GM04503 (cell line): ENCODE data around the gene AP3S2.
"Not testable (repeated sequence)": the region's sequence is repeated elsewhere in the genome, so short reads cannot be mapped to it uniquely, and the experiment has no call there.

Source experiments
- DNase-seq: peaks from one replicate; pipeline ENCODE4 v3.0.0-alpha.2; 2012; ENCODE audit warnings: low read depth

Gene AP3S2

DNA sequence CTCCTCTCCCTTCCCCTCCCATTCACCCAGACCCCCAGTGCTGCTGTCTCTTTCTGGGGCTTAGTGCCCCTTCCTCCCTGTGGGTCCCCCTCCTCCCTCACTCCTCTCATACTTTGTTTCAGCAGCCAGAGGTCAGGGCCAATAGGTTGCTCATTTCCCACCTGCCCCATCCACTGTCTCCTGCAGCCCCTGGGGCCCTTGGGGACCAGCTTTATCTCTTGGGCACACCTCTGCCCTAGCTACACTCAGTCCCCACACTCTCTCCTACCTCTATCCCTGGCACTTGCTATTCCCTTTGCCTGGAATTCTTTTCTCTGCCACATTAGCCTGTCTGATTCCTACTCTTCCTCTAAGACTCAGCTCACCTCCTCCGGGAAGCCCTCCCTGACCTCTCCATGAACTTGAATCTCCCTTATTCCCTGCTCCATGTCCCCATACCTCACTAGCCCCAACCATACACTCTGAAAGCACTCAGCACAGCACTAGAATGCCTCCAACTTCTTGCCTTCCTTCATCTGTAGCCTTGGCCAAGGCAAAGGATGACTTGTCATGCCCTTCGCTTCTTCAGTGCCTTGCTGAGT lies 93.8 kb downstream of the AP3S2 start:
- DNase-seq = no peak

DNA sequence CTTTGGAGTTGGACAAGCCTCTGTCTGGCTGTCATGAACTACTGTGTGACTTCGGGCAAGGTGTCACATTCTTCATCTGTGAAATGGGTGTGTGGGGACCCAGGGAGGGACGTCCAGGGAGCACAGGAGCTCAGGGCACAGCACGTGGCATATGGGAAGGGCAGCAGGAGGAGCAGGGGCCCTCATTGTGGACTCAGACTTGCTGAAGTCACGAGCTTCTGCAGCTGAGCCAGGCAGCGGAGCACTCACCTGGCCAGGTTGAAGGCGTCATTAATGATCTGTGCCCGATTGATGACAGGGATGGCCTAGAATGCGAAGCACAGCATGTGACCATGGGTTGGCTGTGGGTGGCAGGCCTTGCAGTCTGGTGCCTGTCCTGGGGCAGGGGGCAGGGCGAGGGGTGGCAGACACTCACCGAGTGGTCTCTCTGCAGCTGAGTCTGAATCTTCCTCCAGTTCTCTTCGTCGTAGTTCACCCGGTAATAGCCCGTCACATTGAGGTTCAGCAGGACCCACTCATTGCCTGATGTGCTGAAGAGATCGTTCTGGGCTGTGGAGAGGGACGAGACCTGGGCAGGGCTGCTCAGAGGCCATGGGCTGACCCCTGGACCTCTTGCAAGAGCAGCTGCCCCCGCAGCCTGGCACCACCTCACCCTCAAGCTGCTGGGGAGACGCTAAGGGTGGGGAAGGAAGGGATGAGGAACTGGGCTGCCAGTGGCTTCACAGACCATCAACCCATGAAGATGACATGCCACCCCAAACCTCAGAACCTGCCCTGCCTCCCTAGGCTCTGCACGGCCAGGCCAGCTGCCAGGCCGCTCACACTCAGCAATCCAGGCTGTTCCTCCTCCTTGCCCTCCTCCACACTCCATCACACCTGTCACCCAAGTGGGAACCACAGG lies 94.5 kb downstream of the AP3S2 start:
- DNase-seq = no peak

DNA sequence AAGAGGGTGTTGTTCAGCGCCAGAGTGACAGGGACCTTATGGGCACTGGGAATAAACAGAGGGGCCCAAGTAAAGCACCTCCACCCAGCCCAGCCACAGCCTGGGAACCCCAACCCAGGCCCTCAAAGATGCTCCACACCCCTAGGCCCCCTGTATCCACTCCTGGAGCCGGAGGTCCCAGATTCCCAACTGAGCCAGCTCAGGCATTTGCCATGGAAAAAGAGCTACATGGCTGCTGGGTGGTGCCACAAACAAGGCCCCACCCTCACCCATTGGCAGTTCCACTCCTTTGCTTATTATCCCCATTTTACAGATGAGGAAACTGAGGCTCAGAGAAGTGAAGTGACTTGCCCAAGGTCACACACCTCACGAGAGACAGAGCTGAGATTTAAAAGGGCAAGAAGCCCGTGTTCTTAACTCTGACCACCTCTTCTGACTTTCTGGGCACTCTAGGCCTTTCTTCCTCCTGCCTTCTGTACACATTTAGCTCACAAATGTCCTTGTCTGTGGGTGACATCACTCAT lies 96.1 kb downstream of the AP3S2 start:
- DNase-seq = no peak

- DNase-seq = no peak
Observed at GRCh38 chr15:89795996-89796395, 97.8 kb downstream of the AP3S2 start.

GRCh38 chr15:89794627-89795241 lies 99.1 kb downstream of the AP3S2 start:
- DNase-seq = no peak

DNA sequence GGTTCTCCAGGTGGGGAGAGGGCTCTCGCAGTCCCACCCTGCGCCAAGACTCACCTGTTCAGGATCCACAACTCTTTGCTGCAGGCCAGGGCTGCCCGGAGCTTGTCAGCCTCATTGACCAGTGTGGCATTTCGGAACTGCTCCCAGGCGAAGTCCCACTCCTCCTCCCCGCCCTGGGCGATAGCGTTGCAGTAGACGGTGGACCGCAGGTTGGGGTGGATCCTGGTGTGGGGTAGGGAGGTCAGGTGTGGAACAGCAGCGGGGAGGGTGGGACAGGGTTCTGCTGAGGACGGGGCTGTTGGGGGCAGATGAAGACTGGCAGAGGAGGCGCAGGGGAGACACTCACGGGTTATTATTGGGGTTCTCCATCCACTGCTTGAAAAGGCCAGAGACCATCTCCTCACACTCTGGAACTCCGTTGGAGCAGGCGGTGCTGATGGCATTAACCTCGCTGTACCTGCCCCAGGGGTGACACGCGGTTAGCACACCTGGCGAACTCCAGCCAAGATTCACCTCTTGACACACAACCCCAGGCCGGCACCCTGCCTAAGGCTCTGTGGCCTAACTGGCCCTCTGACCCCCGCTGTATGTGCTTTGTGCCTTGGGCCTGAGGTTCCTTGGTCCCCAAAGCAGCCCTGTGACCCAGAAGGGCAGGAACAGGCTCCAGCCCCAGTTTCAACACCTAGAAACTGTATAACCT lies 101.5 kb downstream of the AP3S2 start:
- DNase-seq = no peak

DNA sequence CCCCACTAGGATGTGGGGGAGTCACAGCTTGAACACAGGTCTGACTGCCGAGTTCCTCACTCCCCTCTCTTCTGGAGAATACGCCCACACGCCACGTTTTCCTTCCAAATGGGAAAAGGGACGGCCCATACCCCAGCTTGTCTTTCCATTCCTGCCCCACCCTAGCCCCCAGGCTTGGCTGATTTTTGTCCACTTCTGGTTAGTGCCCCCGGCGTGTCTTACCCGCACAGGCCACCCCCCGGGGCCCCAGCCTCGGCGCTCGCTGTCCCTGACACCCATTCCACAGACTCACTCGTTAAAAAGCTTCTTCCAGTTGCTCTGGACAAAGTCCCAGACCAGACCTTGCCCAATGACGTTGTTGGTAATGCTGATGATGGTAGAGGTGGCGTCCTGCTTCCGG lies 103.1 kb downstream of the AP3S2 start:
- no peak for DNase-seq

- DNase-seq = no peak
Observed at GRCh38 chr15:89790206-89790605, 103.6 kb downstream of the AP3S2 start.

- DNase-seq = not testable (repeated sequence)
Observed at GRCh38 chr15:89788585-89788984, 105.2 kb downstream of the AP3S2 start.

- DNase-seq = no peak
Observed at GRCh38 chr15:89787944-89788343, 105.8 kb downstream of the AP3S2 start.

GRCh38 chr15:89785774-89786140 lies 108.0 kb downstream of the AP3S2 start:
- DNase-seq = no peak

DNA sequence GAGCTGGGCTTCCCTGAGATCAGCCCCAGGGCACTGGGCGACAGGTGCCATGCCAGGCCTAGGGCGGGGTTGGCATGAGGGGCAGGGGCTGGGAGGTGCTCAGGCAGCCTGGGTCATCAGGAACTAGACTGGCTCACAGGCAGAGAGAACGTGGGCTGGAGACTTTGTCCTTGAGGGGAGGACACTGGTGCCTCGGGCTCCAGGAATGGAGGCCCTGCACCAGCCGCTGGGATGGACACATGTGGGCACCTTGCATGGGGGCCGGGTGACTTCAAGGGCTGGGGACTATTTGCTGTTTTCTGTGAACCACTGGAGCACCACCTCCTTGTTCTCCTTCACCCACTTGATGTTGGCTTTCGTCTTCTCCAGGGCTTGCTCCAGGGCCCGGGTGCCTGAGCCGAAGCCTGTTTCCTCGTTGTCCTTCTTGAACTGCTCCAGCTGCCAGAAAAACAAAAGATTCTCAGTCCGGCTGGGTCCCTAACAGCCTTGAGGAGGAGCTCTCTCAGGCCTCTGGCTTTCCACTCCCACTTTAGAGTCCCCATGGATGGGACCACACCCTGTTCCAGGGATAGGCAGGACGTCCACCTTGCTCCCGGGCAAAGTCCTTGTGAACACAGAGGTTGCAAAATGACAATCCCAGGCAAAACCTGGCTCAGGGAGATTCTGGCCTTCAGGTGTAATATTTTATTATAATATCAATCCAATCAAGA lies 108.6 kb downstream of the AP3S2 start:
- DNase-seq = no peak

DNA sequence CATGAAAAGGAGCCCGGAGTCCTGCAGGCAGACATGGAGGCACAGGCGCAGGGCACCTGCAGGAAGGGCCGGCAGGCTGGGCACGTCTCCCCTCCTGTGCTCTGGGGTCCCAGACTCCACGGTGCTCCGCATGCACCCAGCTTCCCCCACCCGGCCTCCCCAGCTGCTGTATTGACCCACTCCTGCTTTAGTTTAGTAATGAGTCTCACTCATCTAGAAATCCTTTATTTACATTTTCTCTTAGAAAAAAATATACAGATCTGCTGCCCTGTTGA lies 109.2 kb downstream of the AP3S2 start:
- DNase-seq = no peak

GRCh38 chr15:89783861-89784685 lies 109.7 kb downstream of the AP3S2 start:
- DNase-seq = no peak

DNA sequence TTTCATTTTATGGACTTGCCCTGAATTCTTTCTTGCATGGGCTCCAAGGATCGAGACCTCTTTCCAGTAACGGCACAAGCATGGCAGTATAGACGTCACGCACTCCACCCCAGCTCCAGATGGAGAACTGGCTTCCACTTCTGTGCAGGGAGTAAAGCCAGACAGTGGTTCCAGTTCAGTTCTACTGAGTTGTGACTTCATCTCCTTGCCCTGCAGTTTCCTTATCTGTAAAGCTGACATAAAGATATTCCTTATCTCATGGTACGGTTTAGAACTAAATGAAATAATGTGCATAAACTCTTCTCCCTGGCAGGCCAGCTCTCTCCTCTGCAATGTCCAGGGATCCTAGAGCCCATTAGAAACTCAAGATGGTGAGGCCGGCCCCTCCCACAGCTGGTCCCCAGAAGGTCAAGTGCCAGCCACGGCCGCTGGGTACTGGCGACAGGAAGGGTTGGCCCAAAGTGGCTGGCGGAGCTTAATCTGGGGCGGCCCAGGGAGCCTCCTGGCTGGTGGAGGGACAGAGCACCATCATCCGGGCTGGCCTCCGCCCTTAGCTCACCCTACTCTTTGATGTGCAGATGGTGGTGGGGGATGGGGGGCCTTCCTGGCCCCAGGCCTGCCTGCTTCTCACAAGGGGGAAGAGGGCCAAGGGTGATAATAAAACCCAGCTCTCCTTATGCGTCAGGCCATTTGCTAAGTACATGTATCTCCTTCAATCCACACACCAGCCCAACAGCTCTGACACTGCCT lies 110.5 kb downstream of the AP3S2 start:
- DNase-seq = peak; percentile 42

DNA sequence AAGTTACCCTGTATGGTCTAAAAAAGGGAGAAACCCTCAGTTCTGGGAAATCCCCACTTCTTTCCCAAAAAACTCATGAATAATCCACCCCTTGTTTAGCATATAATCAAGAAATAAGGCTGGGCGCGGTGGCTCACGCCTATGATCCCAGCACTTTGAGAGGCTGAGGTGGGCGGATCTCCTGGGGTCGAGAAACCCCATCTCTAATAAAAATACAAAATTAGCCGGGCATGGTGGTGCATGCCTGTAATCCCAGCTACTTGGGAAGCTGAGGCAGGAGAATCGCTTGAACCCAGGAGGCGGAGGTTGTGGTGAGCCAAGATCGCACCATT lies 111.2 kb downstream of the AP3S2 start:
- not testable (repeated sequence) for DNase-seq

GRCh38 chr15:89781891-89782618 lies 111.7 kb downstream of the AP3S2 start:
- no peak for DNase-seq

DNA sequence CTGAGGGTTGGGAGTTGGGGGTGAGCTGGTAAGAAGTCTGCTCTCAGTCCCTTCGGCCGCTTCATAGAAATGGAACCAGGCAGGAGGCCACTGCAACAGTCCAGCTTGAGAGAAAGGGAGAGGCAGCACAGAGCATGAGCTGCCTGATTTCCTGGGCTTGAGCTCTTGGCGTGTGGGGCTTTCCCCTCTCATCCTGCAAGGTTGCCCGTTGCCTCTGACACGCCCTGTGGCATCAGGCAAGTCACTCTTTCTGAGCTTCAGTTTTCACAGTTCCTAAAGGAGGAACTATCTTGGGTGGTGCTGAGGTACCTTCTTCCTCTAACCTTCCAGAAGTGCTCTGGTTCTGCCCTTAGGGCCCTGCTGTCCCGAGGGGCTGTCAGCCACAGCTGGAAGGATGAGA lies 112.7 kb downstream of the AP3S2 start:
- no peak for DNase-seq

DNA sequence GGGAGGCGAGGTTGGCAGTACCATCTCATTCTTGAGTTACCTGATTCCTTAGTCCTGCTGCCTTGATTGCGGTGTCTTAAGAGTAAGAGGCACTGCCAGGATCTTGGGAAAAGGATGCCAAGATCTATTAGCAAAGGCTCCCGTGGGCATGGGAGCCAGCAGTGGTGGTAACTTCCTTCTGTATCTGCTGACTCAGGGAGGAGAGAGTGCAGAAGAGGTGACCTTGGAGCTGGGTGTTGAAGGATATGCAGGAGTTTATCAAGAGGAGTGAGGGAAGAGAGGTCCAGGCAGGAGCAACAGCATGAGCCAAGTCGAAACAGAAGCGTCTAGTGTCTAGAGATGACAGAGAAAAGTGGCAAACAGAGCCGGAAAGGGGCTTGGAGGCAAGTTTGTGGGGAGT lies 113.2 kb downstream of the AP3S2 start:
- DNase-seq = no peak
